ENCODE results near the gene COL25A1.

The COL25A1 gene

DNA sequence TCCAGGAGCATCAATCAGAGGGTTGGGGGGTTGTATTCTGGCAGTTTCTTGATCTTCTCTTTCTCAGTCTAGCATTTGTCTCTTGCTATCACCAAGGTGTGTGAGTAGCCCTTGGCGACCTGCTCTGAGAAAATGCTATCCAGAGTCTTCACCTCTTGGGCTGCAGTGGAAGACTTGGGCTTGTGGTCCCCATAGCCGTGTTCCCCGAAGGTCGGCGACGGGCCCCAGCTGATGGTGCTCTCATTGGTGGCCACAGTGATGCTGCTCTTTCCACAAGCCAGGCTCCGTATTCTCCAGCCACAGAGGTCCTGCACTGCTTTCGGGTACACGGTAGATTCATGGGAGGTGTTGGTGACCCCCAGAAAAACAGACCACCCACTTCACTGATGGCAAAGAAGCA, 513.7 kb downstream of the COL25A1 start:
- no peak for DNase-seq

DNA sequence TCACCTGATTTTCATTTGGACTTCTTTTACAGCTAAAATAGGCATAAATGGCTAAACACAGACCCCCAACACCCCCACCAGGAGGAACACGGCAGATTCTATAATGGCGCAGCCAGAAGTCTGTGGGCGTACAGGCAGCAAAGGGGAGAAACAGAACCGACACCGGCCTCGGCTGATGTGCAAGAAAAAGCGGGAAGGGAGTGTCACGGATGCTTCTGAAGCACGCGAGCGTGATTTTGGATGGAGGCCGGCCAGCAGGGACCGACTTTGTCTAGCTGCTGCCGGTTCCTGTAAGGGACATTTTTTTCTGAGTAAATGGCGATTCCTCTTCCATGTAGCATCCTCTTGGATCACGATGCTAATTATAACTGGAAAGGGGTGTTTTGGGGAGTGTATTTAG, 514.7 kb downstream of the COL25A1 start:
- no peak for DNase-seq

DNA sequence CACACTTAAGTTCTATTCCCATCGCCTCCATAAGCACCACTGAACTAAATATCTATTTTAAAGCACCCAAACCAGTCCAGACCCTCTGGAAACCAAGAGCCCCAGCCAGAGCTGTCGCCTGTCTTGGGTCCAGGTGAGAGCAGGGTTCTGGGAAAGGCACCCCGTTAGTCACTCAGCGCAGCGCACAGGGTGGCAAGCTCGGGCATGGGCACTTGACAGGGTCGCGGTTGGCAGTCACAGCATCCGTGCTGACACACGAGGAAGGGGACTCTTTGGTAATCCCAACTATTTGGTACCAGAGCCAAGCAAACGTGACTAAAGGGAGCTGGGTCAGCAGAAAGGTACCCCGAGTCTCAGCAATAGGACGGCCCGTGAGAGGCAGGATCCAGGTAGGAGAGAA, 515.4 kb downstream of the COL25A1 start:
- DNase-seq = no peak

DNA sequence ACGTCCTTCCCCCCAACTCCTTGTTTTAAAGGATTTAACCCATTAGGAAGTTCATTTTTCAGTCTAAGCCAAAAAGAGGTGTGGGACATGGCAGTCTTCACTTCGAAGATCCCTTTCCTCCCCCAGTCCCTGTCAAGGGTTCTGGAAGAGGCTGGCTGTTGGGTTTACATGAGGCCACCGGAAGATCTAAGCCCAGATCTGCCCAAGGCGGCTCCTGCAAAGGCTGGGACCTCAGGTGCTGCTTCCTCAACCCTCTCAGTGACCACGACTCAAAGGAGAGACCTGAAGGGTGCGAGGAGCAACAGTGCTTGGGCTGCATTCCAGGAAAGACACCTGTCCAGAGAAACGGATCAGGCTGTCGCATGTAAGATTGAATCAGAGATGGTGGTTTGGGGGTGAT, 516.1 kb downstream of the COL25A1 start:
- DNase-seq = no peak

DNA sequence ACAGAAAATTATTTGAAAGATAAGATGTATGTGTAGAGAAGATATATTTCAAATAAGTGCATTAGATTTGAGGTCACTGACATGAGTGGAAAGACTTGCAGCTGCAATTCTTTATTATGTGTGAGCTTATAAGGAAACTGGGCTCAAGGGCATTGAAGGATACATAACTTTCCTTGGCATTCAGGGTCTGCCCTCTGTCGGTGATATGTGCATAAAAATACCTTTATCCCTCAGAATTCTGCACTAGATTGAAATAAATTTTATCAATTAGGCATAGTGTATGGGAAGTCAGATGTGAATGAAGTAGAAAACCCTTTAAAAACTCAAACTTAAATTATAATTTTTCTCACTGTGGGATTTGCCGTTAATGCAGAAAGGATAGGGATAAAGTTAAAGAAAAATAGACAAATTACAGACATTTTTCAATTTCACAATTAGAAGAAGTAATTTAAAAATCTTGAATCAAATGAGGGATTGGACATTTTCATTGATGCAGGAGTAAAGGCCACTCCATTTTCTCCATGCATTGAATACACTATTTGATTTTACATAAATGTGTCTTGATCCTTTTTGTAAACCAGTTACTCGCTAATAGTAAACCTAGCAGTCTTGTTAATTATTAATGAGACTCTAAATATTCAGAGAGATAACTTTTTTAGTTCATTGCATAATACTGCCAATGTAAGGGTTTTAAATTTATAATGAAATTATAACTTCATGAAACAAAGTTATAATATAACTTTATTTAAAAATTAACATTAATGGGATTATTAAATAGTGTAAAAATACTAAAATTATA, 518.6 kb downstream of the COL25A1 start:
- no peak for DNase-seq

DNA sequence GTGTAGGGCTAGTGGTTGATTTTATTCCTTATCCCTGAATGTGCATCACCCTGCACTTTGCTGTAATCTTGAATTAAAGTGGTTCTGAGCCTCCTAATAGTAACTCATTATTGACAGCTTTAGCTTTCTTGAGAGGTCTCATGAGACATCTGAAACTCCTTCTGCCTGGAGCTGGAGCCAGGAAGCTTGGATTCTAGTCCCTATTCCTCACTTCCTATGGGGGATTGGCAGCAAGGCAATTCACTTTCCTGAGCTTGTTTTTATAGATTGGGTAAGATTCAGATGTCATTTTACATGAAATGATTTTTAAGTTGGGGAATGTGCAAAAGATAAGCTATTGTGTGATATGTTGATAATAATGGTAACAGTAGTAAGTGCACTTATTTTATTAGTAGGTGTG, 522.5 kb downstream of the COL25A1 start:
- DNase-seq = no peak

DNA sequence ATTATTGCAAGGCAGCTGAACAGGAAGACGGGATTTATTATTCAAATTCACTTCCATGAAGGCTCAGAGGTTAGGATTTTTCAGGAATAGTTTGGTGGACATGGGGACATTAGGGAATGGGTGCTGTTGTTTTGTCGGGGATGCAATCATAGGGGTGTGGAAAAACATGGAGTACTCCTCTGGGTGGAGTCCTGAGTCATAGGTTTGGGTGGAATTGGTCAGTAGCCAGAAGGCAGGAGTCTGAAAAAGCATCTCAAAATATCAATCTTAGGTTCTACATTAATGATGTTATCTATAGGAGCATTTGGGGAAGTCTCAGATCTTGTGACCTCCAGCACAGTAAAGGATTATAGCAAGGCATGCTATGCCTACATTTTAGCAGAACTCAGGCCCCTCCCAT, 525.1 kb downstream of the COL25A1 start:
- no peak for DNase-seq

DNA sequence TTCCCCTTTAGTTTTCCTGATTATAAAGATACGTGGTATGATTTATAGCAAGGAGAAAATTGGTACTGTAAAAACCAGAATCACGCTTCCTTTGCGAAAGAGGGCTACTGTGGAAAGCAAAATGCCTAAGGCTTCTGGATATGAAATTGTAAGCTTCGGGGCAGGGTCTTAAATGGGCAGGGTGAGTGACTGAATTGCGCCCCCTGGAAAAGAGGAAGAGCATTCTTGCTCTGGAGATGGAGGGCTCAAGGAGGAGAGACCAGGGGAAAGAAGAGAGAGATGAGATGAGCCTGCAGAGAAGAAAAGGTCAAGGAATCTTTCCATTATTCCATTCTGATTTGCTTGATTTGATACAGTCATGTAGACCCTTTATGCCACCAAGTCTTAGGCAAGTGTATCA, 526.5 kb downstream of the COL25A1 start:
- DNase-seq = no peak

DNA sequence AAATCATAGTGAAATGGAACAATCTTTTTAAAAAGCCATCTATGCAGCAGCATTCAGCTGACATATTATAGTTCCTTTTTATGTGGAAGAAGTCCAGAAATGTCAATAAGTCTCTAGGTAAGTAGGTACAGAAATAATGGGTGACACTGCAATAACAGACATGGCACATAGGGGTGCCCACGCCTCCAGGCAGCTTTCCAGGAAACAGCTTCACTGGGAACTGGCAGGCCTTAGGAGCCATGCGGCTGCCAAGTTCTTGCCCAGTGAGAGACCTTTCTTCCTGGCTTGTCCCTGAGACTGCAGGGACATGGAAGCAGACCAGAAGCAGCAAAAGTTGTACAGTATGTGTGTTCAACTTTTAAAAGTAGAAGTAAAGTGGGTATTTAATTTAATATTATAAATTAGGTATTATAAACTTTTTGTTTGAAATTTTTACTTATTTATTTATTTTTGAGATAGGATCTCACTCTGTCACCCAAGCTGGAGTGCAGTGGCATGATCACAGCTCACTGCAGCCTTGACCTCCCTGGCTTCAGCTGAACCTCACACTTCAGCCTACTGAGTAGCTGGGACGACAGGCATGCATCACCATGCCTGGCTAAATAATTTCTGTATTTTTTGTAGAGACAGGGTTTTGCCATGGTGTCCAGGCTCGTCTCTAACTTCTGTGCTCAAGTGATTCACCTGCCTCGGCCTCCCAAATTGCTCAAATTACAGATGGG, 527.5 kb downstream of the COL25A1 start:
- DNase-seq = no peak

DNA sequence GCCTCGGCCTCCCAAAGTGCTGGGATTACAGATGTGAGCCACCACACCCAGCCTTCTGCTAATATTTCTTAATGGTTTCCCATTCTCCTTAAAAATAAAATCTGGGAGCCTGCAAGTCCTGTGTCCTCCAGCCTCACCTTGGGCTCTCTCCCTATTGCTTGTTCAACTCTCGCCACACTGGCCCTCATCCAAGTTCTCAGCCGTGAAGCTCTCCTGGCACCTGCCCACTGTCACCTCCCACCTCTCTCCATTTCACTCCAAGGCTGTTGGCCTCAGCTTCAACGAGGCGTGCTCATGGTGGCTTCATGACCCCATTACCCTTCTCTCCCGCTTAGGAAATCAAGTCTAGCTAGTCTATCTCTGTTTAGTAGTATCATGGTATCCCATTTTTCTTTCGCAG, 530.1 kb downstream of the COL25A1 start:
- DNase-seq = no peak

DNA sequence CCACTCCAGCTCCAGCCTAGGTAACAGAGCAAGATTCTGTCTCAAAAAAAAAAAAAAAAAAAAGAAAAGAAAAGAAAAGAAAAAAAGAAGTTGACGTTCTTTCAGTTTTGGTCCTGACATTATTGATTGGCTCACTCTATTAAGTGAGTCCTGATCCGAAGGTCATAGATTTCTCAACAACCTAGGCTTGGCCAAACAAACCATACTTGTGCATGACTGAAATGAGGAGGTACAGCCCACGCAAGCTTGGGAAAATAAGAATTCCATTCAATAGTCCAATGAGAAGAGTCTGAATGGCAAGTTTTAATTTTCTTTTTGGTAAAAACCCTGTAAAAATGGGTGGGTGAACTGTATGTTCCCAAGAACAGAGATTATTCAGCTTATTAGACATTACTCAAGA, 536.4 kb downstream of the COL25A1 start:
- DNase-seq = no peak

DNA sequence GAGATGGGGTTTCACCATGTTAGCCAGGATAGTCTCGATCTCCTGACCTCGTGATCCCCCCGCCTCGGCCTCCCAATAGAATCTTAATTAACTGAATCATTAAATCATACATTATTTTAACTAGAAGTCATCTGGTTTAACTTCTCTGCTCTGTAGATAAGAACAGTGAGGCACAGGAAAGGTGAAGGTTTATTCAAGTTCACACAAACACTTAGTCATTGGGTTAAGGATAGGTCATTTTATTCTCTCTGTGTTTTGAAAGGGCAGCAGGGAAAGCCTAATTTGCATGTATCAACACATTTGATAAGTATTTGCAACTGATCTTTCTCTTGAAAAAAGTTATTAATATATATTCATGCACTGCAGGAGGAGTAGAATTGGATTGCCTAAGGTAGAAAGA, 538.5 kb downstream of the COL25A1 start:
- DNase-seq = no peak

DNA sequence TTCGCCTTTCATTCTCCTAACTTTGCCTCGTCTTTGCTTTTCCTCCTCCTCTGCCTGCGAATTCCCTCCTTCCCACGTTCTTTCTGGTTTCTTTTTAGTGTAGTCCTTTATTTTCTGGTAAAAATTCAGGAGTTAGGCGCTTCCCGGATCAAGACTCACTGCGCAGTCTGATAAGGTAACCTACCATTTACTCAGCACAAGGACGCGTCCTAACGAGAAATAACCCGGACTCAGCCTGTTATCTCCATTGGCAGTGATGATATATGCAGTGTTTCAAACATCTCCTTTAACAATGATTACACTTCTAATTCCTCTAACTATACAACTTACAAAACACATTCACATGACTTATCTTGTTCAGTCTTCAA, 539.2 kb downstream of the COL25A1 start:
- no peak for DNase-seq

DNA sequence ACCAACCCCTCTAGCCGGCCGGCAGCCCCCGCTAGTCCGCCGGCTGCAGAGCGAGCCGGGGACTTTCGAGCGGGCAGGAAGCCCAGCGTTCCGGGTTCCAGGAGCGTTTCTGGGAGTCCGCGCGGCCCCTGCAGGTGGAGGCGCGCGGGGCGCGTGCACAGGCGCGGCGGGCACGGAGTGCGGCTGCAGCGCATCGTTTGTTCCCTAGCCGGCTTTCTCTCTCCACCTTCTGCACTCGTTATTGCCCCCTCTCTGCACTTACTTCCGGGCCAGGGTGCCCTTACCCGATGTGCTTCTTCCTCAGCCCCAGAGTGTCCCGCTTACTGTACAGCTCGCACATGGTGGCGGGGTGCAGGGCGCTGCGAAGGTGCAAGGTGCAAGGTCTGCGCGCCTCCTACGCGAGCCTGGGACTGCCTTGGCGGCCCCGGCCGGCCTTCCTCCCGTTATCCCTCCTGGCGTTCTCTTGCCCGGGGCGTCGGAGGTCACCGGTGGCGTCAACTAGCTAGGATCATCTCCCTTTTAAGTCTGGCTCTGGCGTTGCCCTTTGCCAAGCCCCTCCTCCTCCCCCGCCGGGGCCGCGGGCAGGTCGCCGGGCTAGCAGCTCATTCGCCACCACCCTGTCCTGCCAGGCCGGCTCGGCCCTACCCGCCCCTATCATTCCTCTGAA, 539.8 kb downstream of the COL25A1 start, which contains the start of gene ETNPPL:
Gene ETNPPL (minus strand): TSS at position 495 of the 667 bp plus-strand sequence. CDS start 155 bp downstream, at position 340.
- no peak for DNase-seq
